GM12873 (cell line): Measurements from ENCODE around the gene PBX4.

Source experiments
- TF ChIP-seq, protein P1 (sequence below): IDR thresholded peaks from 2 replicates; pipeline ENCODE4 v1.5.1; 2012; ENCODE audit warnings: low read depth, mild to moderate bottlenecking, moderate library complexity, low read length, control low read depth; ENCODE audit not compliant: insufficient read depth; ENCODE audit errors: missing control alignments

Gene PBX4

DNA sequence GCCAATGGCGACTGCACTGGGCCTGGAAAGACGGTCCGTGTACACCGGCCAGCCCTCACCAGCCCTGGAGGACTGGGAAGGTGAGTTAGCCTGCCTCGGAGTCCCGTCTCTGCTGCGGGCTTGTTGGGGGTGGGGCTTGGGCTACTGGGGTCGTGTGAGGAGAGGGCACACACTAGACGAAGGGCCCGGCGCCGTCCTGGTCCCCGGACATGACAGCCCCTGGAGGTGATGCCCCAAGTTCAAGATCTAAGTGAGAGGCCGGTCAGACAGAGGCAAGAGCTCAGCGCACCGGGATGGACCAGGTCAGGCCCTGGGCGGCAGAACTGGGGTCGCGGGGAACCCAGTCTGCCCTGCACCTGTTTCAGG, 78.8 kb downstream of the PBX4 start:
- TF ChIP-seq, protein P1, sequence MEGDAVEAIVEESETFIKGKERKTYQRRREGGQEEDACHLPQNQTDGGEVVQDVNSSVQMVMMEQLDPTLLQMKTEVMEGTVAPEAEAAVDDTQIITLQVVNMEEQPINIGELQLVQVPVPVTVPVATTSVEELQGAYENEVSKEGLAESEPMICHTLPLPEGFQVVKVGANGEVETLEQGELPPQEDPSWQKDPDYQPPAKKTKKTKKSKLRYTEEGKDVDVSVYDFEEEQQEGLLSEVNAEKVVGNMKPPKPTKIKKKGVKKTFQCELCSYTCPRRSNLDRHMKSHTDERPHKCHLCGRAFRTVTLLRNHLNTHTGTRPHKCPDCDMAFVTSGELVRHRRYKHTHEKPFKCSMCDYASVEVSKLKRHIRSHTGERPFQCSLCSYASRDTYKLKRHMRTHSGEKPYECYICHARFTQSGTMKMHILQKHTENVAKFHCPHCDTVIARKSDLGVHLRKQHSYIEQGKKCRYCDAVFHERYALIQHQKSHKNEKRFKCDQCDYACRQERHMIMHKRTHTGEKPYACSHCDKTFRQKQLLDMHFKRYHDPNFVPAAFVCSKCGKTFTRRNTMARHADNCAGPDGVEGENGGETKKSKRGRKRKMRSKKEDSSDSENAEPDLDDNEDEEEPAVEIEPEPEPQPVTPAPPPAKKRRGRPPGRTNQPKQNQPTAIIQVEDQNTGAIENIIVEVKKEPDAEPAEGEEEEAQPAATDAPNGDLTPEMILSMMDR = no peak

DNA sequence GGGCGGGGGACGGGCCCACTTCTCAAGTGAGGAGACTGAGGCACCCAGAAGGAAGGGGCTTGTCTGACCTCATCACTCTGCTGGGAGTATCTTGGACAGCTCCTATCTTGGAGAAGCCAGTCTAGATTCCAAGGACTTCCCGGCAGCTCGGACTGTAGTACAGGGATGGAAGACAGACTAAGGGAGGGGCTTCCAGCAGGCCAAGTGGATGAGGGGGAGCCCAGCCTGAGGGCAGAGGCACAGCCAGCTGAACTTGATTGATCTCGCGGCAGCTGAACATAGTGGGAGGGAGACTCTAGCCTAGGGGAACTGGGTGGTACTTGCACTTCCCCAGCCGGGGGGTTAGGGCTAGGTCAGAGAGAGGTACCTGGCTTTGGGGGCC, 79.7 kb downstream of the PBX4 start:
- TF ChIP-seq, protein P1 = no peak

DNA sequence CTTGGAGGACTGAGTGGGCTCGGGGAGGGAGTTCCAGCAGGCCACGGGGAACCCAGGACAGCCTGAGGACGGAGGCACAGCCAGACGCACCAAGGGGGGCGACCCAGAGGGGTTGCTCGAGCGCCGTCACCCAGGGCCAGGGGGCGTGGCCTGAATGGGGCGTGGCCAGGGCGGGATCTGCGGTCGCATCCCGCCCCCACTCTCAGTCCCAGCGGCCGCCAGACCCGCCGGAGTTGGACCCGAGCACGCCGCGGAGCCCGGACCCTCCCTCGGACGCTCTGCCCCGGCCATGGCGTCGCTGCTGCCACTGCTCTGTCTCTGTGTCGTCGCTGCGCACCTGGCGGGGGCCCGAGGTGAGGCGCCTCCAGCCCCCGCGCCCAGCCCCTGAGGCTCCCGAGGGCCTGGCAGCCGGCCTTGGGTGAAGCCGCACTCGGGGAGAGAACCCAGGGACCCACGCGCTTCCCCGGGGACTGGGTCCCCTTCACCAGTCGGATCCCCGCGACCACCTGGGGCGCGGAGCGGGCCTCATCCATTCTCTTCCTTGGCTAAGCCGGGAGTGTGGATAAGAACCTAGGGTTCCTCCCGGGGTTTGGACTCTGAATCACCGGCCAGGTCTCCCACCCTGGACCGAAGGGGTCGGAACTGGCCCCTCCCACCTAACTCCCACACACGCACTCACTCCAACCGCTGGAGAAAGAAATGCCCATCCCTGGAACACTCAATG, 80.3 kb downstream of the PBX4 start, which contains the start of gene CILP2:
Gene CILP2, plus strand, starts transcription at position 205 of the 724 bp plus-strand sequence. Its CDS starts 85 bp downstream, at position 290.
- TF ChIP-seq, protein P1 = no peak

DNA sequence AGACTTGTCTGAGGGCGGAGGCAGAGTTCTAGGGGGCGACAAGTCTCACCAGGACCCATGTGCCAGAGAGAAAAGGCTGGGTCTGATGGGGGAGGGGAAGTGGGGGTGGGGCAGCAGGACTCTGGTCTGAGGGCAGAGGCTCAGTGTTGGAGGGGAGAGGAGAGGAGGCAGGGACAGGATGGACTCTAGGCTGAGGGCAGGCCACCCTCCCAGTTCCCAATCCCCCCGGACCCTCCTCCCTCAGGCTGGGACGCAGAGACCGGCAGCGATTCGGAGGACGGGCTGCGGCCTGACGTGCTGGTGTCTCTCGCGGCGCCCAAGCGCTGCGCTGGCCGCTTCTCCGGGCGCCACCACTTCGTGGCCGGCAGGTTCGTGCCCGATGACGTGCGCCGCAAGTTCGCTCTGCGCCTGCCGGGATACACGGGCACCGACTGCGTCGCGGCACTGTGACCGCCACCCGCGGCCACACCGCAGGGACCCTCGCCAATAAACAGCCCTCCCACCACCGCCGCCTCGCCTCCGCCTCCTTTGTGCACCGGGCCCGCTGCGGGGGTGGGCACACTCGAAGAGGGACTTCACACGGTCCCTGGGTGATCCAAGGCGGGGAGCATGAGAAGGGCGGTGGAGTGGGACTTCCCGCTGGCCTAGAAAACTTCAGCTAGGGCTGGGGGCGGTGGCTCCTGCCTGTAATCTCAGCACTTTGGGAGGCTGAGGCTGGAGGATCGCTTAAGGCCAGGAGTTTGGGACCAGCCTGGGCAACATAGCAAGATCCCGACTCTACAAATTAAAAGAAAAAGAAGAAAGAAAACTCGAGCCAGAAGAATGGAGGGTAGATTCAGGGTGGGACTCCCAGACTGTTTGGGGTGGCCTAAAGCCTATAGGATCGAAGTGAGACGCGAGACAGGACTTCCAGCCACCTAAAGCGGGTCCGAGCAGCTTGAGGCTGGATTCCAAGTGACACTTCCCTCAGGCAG, 81.1 kb downstream of the PBX4 start:
- TF ChIP-seq, protein P1 = no peak

DNA sequence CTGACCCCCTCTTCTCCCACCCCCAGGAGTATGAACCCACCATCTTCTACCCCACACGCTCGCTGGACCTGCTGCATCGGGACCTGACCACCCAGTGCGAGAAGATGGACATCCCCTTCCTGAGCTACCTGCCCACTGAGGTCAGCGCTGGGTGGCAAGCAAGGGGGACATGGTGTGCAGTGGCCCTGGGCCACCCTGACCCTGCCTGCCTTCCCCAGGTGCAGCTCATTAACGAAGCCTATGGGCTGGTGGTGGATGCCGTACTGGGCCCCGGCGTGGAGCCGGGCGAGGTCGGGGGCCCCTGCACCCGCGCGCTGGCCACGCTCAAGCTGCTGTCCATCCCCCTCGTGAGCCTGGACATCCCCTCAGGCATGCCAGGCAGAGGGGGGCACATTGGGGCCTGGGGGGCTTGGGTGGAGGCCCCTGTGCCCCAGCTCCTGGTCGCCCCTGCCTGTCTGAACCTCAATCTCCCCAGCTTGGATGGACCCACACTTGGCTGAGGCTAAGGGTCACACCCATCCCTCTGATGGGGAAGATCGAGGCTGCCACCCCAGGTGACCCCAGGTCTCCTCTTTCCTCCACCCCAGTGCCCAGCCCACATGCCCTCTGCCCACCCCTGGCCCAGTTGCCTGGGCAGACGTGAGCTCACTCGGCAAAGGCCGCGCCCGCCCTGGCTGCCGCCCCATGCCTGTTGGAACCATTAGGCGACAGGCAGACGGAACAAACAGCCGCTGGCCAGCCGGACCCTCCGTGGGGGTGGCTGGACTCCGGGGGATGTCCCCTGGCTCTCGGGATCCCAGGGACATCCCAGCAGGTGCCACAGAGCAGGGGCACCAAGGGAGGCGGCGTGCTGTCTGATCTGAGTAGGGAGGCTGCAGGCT, 82.9 kb downstream of the PBX4 start:
- TF ChIP-seq, protein P1 = no peak

DNA sequence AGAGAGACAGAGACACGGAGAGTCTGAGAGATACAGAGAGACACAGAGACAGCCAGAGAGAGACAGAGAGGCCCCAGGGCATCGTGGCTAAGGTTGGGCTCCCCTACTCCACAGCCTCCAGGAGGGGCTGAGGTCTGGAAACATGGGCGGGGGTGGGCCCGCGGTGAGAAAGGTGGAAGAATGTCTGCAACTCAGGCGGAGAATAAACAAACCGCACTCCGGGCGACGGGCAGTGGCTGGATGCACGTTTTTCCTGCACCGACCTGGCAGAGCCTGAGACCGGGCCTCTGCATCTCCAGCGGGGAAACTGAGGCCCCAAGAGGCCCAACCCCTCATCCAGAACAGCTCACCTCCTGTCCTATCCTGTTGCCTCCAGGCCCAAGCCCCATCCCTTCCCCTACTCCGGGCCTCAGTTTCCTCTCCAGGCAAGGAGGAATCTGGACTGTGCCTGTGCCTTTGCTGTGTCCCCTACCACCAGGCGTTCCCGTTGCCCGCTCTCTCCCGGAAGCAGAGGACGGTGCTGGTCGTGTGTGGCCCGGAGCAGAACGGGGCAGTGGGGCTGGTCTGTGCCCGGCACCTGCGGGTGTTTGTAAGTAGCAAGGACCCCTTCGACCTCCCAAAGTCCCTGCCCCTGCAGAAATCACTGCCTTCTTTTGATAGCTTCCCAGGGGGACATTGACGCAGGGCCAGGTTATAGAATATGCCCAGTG, 83.8 kb downstream of the PBX4 start:
- TF ChIP-seq, protein P1 = no peak
